Esophagus squamous epithelium (tissue), 5 donors: ENCODE measurements around the gene IRX2. TPM values are rescaled to one million over a fixed set of nuclear protein-coding genes. Genes with fewer than 3 reads are reported as not detected.

Experiments used
- DNase-seq: peaks from one replicate; lab custom pipeline; 2025; lab: John Stamatoyannopoulos, UW
- H3K27ac ChIP-seq, 4 donors: fragments of 200-600 bp; sonication (generic); one replicate each; pipeline ENCODE4 v1.5.1; 2016 to 2019; ENCODE audit warnings: mild to moderate bottlenecking in 1 of 4
- H3K27me3 ChIP-seq, 4 donors: fragments of 200-600 bp; sonication (generic); 1 replicate in 3 of 4; 2 replicates in 1 of 4; pipeline versions ENCODE4 v1.5.1 to v1.6.0; 2017 to 2021; ENCODE audit warnings: antibody characterized with exemption in 1 of 4
- H3K36me3 ChIP-seq, 3 donors: fragments of 200-600 bp; sonication (generic); one replicate each; pipeline ENCODE4 v1.5.1; 2016 to 2019
- H3K4me1 ChIP-seq, 3 donors: fragments of 200-600 bp; sonication (generic); one replicate each; pipeline ENCODE4 v1.5.1; 2017 to 2019
- H3K4me3 ChIP-seq, 4 donors: fragments of 200-600 bp; sonication (generic); 1 replicate in 3 of 4; 2 replicates in 1 of 4; pipeline ENCODE4 v1.5.1; 2016 to 2019; ENCODE audit warnings: mild to moderate bottlenecking in 2 of 4, moderate library complexity in 1 of 4
- H3K9me3 ChIP-seq, 3 donors: fragments of 200-600 bp; sonication (generic); one replicate each; pipeline ENCODE4 v1.5.1; 2016 to 2019
- CTCF ChIP-seq, 6 experiments: fragments of 450-650 bp in 4 of 6; fragments of 200-600 bp in 2 of 6; sonication (generic) in 2 of 6; IDR thresholded peaks; one replicate each; pipeline ENCODE4 v1.5.1; 2016 to 2019; ENCODE audit warnings: antibody characterized with exemption in 6 of 6, mild to moderate bottlenecking in 4 of 6, moderate library complexity in 4 of 6
- POLR2A ChIP-seq, 4 donors: fragments of 450-650 bp; IDR thresholded peaks; one replicate each; pipeline ENCODE4 v1.6.1; 2017; ENCODE audit warnings: antibody characterized with exemption in 4 of 4, mild to moderate bottlenecking in 4 of 4, moderate library complexity in 3 of 4
- WGBS, 2 donors: methylation state at CpG; one replicate each; pipeline ENCODE4 v1.1.5; 2018; 5-methylcytosine and 5-hydroxymethylcytosine counted together
- intact Hi-C: fragments of 100-400 bp; cut with DNase I; formaldehyde crosslinking; loops from one replicate; pipeline ENCODE4 v1.15.0; 2022
- total RNA-seq, 4 donors: library from RNA; depleted of rRNA; stranded (reverse); fragments of >200 nt; gene quantifications; one replicate each; pipeline ENCODE4 v1.1.0, GENCODE V29; 2016
- donor health status: DM: yes; HTN: yes; CAD: no.

Gene IRX2
- total RNA-seq, 4 donors from 2014 or later: 5.0 to 7.6 (median 6.0) TPM

- Histone ChIP-seq H3K27me3 (peaks cover 0 to 90% (median 8%) of the 10 kb centered on the region in 4 donors), H3K27ac (no peak overlapping the region), H3K9me3 (no peaks in the 10 kb centered on the region), H3K4me3 (peak overlapping the region; percentile 52 to 72 (median 64)), H3K4me1 (peaks cover 3 to 33% (median 7%) of the 10 kb centered on the region in 3 donors), H3K36me3 (no peaks in the 10 kb centered on the region)
- DNase-seq: no peak
- whole genome bisulfite sequencing, 2 donors: 13% methylated on average over 22 of the region's 68 CpGs; no CpG with 5 or more reads in 1 of the 2 donors
- TF ChIP-seq CTCF (IDR thresholded peaks at IDR 0.05): no peak
- no peak for TF ChIP-seq POLR2A (IDR thresholded peaks at IDR 0.05)
- intact Hi-C loops: no loop called here
These were observed 12.0 kb downstream of the IRX2 start for GRCh38 chr5:2739360-2740050.

GRCh38 chr5:2738700-2739359, 12.6 kb downstream of the IRX2 start:
- peak overlapping the region; percentile 52 to 72 (median 64) for H3K4me3 ChIP-seq
- no peak for DNase-seq
- no peaks in the 10 kb centered on the region for H3K9me3 ChIP-seq
- intact Hi-C loops: no loop called here
- H3K4me1 ChIP-seq: peaks cover 3 to 29% (median 7%) of the 10 kb centered on the region in 3 donors
- no peak overlapping the region for H3K27ac ChIP-seq
- no peaks in the 10 kb centered on the region for H3K36me3 ChIP-seq
- H3K27me3 ChIP-seq: peaks cover 0 to 86% (median 8%) of the 10 kb centered on the region in 4 donors
- WGBS, 2 donors: 17% methylated on average over 16 of the region's 54 CpGs; no CpG with 5 or more reads in 1 of the 2 donors
- TF ChIP-seq CTCF (IDR thresholded peaks at IDR 0.05) (no peak), POLR2A (IDR thresholded peaks at IDR 0.05) (no peak)

GRCh38 chr5:2738156-2738699, 13.2 kb downstream of the IRX2 start:
- 40 to 42% methylated on average over 9 of the region's 10 CpGs for WGBS, 2 donors
- intact Hi-C loops: no loop called here
- Histone ChIP-seq H3K9me3 (no peaks in the 10 kb centered on the region), H3K4me1 (peaks cover 3 to 23% (median 7%) of the 10 kb centered on the region in 3 donors), H3K27me3 (peaks cover 0 to 82% (median 8%) of the 10 kb centered on the region in 4 donors), H3K4me3 (no peak overlapping the region), H3K36me3 (no peaks in the 10 kb centered on the region), H3K27ac (no peak overlapping the region)
- no peak for DNase-seq
- TF ChIP-seq POLR2A (IDR thresholded peaks at IDR 0.05) (no peak), CTCF (IDR thresholded peaks at IDR 0.05) (no peak)

- Histone ChIP-seq H3K4me1 (peaks cover 3 to 18% (median 7%) of the 10 kb centered on the region in 3 donors), H3K27ac (no peak overlapping the region), H3K36me3 (no peaks in the 10 kb centered on the region), H3K9me3 (no peaks in the 10 kb centered on the region), H3K27me3 (peaks cover 0 to 82% (median 8%) of the 10 kb centered on the region in 4 donors), H3K4me3 (no peak overlapping the region)
- 79 to 83% methylated on average over 12 to 13 of the region's 17 CpGs for WGBS, 2 donors
- DNase-seq: no peak
- no peak for TF ChIP-seq CTCF (IDR thresholded peaks at IDR 0.05)
- no peak for TF ChIP-seq POLR2A (IDR thresholded peaks at IDR 0.05)
- intact Hi-C loops: no loop called here
These were observed 14.0 kb downstream of the IRX2 start for GRCh38 chr5:2737273-2738155.
